Esophagus (tissue), 2 donors: ENCODE results near the gene NKRF. TPM values are rescaled to one million over a fixed set of nuclear protein-coding genes. Genes with fewer than 3 reads are reported as not detected.
"Not testable (repeated sequence)": the region's sequence is repeated elsewhere in the genome, so short reads cannot be mapped to it uniquely, and the experiment has no call there.

ENCODE experiments used
- H3K27ac ChIP-seq, 2 donors: one replicate each; pipeline ENCODE4 v1.5.1; 2013; ENCODE audit warnings: low read depth in 2 of 2, mild to moderate bottlenecking in 2 of 2, inconsistent platforms in 1 of 2, low read length in 1 of 2, moderate library complexity in 1 of 2
- H3K27me3 ChIP-seq, 2 donors: one replicate each; pipeline ENCODE4 v1.6.1; 2013; ENCODE audit warnings: low read length in 2 of 2, control low read depth in 1 of 2, mild to moderate bottlenecking in 1 of 2; ENCODE audit not compliant: insufficient read depth in 2 of 2, control insufficient read depth in 1 of 2
- H3K36me3 ChIP-seq, 2 donors: one replicate each; pipeline ENCODE4 v1.6.1; 2013; ENCODE audit warnings: low read length in 1 of 2; ENCODE audit not compliant: control insufficient read depth in 2 of 2, insufficient read depth in 2 of 2
- H3K4me1 ChIP-seq, 2 donors: one replicate each; pipeline ENCODE4 v1.6.1; 2013; ENCODE audit warnings: low read length in 1 of 2; ENCODE audit not compliant: control insufficient read depth in 2 of 2, insufficient read depth in 2 of 2
- H3K4me3 ChIP-seq, 2 donors: one replicate each; pipeline ENCODE4 v1.5.1; 2013; ENCODE audit warnings: low read length in 2 of 2, mild to moderate bottlenecking in 2 of 2, low read depth in 1 of 2, moderate library complexity in 1 of 2
- H3K9me3 ChIP-seq, 2 donors: one replicate each; pipeline ENCODE4 v1.6.1; 2013; ENCODE audit warnings: mild to moderate bottlenecking in 2 of 2, low read depth in 1 of 2, low read length in 1 of 2, moderate library complexity in 1 of 2; ENCODE audit not compliant: control insufficient read depth in 2 of 2, insufficient read depth in 1 of 2
- WGBS, 2 donors: extraction: QIAGEN DNeasy Blood & Tissue Kit; methylation state at CpG; one replicate each; pipeline ENCODE4 v1.1.7; 2013; 5-methylcytosine and 5-hydroxymethylcytosine counted together
- polyA plus RNA-seq, 2 donors: library from polyadenylated mRNA; stranded (reverse); fragments of 200-250 nt; gene quantifications; one replicate each; pipeline ENCODE4 v1.2.3, GENCODE V29; 2013
- donor health status: healthy with polysubstance abuse.
- donor health status: Bipolar disorder and iron deficiency.

The NKRF gene
- polyA plus RNA-seq, 2 donors, result 4.6 to 5.3 TPM

GRCh38 chrX:119638725-119639471 is 32.7 kb upstream of the NKRF start:
- Histone ChIP-seq H3K9me3 (no peaks in the 10 kb centered on the region), H3K4me3 (no peak overlapping the region), H3K27ac (no peak overlapping the region), H3K27me3 (no peaks in the 10 kb centered on the region), H3K36me3 (no peaks in the 10 kb centered on the region), H3K4me1 (no peaks in the 10 kb centered on the region)
- WGBS, 2 donors, result 73 to 84% methylated on average over 10 of the region's 10 CpGs

- H3K4me3 ChIP-seq, H3K9me3 ChIP-seq, H3K4me1 ChIP-seq, H3K27me3 ChIP-seq, H3K36me3 ChIP-seq, H3K27ac ChIP-seq: not testable (repeated sequence)
- WGBS, 2 donors, result 58 to 89% methylated on average over 1 of the region's 1 CpG
Observed at GRCh38 chrX:119637421-119637820, 31.2 kb upstream of the NKRF start.

GRCh38 chrX:119636419-119636818 is 30.2 kb upstream of the NKRF start:
- Histone ChIP-seq H3K4me1 (no peaks in the 10 kb centered on the region), H3K36me3 (no peaks in the 10 kb centered on the region), H3K27ac (no peak overlapping the region), H3K4me3 (no peak overlapping the region), H3K9me3 (no peaks in the 10 kb centered on the region), H3K27me3 (no peaks in the 10 kb centered on the region)
- 75 to 91% methylated on average over 7 to 8 of the region's 8 CpGs for WGBS, 2 donors

GRCh38 chrX:119635799-119636198 is 29.6 kb upstream of the NKRF start:
- H3K36me3 ChIP-seq, result no peaks in the 10 kb centered on the region
- no peaks in the 10 kb centered on the region for H3K9me3 ChIP-seq
- 71 to 100% methylated on average over 1 of the region's 1 CpG for WGBS, 2 donors
- no peaks in the 10 kb centered on the region for H3K4me1 ChIP-seq
- no peak overlapping the region for H3K27ac ChIP-seq
- no peak overlapping the region for H3K4me3 ChIP-seq
- no peaks in the 10 kb centered on the region for H3K27me3 ChIP-seq

- Histone ChIP-seq H3K27me3 (no peaks in the 10 kb centered on the region), H3K9me3 (no peaks in the 10 kb centered on the region), H3K36me3 (no peaks in the 10 kb centered on the region), H3K27ac (no peak overlapping the region), H3K4me1 (no peaks in the 10 kb centered on the region), H3K4me3 (no peak overlapping the region)
- WGBS, 2 donors, result 52 to 80% methylated on average over 3 of the region's 3 CpGs
Observed at GRCh38 chrX:119635179-119635578, 29.0 kb upstream of the NKRF start.

- Histone ChIP-seq H3K9me3 (no peaks in the 10 kb centered on the region), H3K4me3 (no peak overlapping the region), H3K4me1 (no peaks in the 10 kb centered on the region), H3K27me3 (no peaks in the 10 kb centered on the region), H3K36me3 (no peaks in the 10 kb centered on the region), H3K27ac (no peak overlapping the region)
- WGBS, 2 donors, result 88 to 94% methylated on average over 2 of the region's 2 CpGs
Observed at GRCh38 chrX:119625843-119626242, 19.6 kb upstream of the NKRF start.

- no peaks in the 10 kb centered on the region for H3K9me3 ChIP-seq
- H3K4me1 ChIP-seq, result no peaks in the 10 kb centered on the region
- 84 to 87% methylated on average over 10 of the region's 10 CpGs for WGBS, 2 donors
Observed at GRCh38 chrX:119624951-119625668, 18.9 kb upstream of the NKRF start.

GRCh38 chrX:119624417-119624816 is 18.2 kb upstream of the NKRF start:
- no peaks in the 10 kb centered on the region for H3K27me3 ChIP-seq
- 93 to 95% methylated on average over 11 of the region's 11 CpGs for WGBS, 2 donors
- H3K4me3 ChIP-seq, result no peak overlapping the region
- H3K27ac ChIP-seq, result no peak overlapping the region
- H3K4me1 ChIP-seq, result no peaks in the 10 kb centered on the region
- no peaks in the 10 kb centered on the region for H3K36me3 ChIP-seq
- no peaks in the 10 kb centered on the region for H3K9me3 ChIP-seq

More at GRCh38 chrX:119624951-119625668, 18.9 kb upstream of the NKRF start:
- no peaks in the 10 kb centered on the region for H3K27me3 ChIP-seq
- H3K36me3 ChIP-seq, result no peaks in the 10 kb centered on the region
- H3K27ac ChIP-seq, result no peak overlapping the region
- no peak overlapping the region for H3K4me3 ChIP-seq

GRCh38 chrX:119622356-119623232 is 16.4 kb upstream of the NKRF start:
- H3K27me3 ChIP-seq, result no peaks in the 10 kb centered on the region
- H3K27ac ChIP-seq, result no peak overlapping the region
- H3K4me1 ChIP-seq, result no peaks in the 10 kb centered on the region
- no peaks in the 10 kb centered on the region for H3K9me3 ChIP-seq
- no peaks in the 10 kb centered on the region for H3K36me3 ChIP-seq
- WGBS, 2 donors, result 59 to 60% methylated on average over 9 of the region's 9 CpGs
- H3K4me3 ChIP-seq, result no peak overlapping the region
